HG03558 (cell line): ENCODE data around the gene CCT5.
A peak's percentile ranks its signal among the peaks of the same experiment; 100 is the strongest.

Source experiments
- ATAC-seq: cut with Tn5 transposase; IDR thresholded peaks from one replicate; pipeline ENCODE4 v1.9.1; 2021; ENCODE audit warnings: moderate number of reproducible peaks; ENCODE audit not compliant: unreplicated experiment; ENCODE audit errors: extremely low read depth

The CCT5 gene

GRCh38 chr5:10295619-10296326, 45.7 kb downstream of the CCT5 start:
- ATAC-seq: no peak

GRCh38 chr5:10297646-10298204, 47.6 kb downstream of the CCT5 start:
- no peak for ATAC-seq

GRCh38 chr5:10300246-10300645, 50.2 kb downstream of the CCT5 start:
- no peak for ATAC-seq

GRCh38 chr5:10301266-10301665, 51.2 kb downstream of the CCT5 start:
- no peak for ATAC-seq

- ATAC-seq: no peak
Measured at GRCh38 chr5:10301842-10302610, 51.9 kb downstream of the CCT5 start.

GRCh38 chr5:10303201-10303600, 53.1 kb downstream of the CCT5 start:
- no peak for ATAC-seq

- no peak for ATAC-seq
Measured at GRCh38 chr5:10303699-10304170, 53.7 kb downstream of the CCT5 start.

- no peak for ATAC-seq
Measured at GRCh38 chr5:10304932-10305331, 54.9 kb downstream of the CCT5 start.

GRCh38 chr5:10306114-10306513, 56.0 kb downstream of the CCT5 start:
- ATAC-seq: no peak

- ATAC-seq: no peak
Measured at GRCh38 chr5:10306806-10307205, 56.7 kb downstream of the CCT5 start.

GRCh38 chr5:10307206-10308148, 57.4 kb downstream of the CCT5 start, which contains the start of gene CMBL:
Gene CMBL (minus strand): TSS chr5:10307902. CDS start chr5:10290762, 17,140 bp downstream.
- ATAC-seq: no peak

GRCh38 chr5:10308844-10309243, 58.8 kb downstream of the CCT5 start:
- ATAC-seq: no peak

GRCh38 chr5:10310066-10310779, 60.1 kb downstream of the CCT5 start:
- ATAC-seq: no peak

- peak; percentile 70 for ATAC-seq
Measured at GRCh38 chr5:10310835-10311570, 60.9 kb downstream of the CCT5 start.

GRCh38 chr5:10311595-10312425, 61.7 kb downstream of the CCT5 start:
- ATAC-seq: no peak

GRCh38 chr5:10315201-10315600, 65.1 kb downstream of the CCT5 start:
- no peak for ATAC-seq
